ENCODE measurements around the gene ELMO2.

ELMO2 gene

DNA sequence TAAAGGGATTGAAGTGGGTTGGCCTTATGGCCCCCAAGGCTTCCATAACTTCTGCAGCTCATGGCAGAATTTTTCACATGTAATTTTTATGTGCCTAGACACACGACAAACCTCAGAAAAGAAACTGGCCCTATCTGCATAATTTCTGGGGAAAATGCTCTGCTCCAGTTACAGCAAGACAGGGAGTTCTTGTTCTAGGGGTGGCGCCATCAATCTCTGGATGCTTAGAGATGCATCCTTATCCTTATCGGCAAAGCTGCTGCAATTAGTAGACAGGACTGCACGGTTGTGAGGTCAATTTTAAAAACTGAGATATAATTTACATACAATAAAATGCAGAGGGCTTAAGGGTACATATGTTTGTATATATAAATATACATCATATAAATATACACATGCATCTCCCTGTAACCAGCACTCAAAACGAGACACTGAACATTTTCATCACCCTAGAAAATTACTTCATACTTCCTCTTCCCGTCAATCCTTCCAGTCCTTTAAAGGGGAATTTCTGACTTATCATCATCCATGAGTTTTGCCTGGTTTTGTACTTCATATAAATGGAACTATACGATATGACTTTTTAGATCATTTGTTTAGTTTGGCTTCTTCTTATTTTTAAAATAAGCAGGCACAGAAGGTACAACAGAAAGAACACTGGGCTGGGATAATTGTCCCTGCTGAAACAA, 10.2 kb downstream of the ELMO2 start:
- POLR2A ChIA-PET: no interaction called here
- H3K27ac ChIP-seq (ENCODE audit: extremely low read depth, low read depth, low read length): no peak overlapping the region
- TF ChIP-seq ZSCAN23 (tag by site-specific recombination; IDR thresholded peaks at IDR 0.05) (no peak), ZNF747 (tag by site-specific recombination; IDR thresholded peaks at IDR 0.05) (no peak), ZNF639 (tag by site-specific recombination; IDR thresholded peaks at IDR 0.05) (no peak), ZNF426 (tag by site-specific recombination; IDR thresholded peaks at IDR 0.05) (no peak), GLI2 (tag by site-specific recombination; IDR thresholded peaks at IDR 0.05; ENCODE audit: borderline replicate concordance, low read depth) (no peak), SP7 (tag by site-specific recombination; IDR thresholded peaks at IDR 0.05) (no peak), ZNF76 (tag by site-specific recombination; IDR thresholded peaks at IDR 0.05; ENCODE audit: borderline replicate concordance, low read depth) (no peak), ZNF510 (tag by site-specific recombination; IDR thresholded peaks at IDR 0.05; ENCODE audit: insufficient replicate concordance) (no peak), ZBTB1 (tag by site-specific recombination; IDR thresholded peaks at IDR 0.05) (no peak), ZNF239 (tag by site-specific recombination; IDR thresholded peaks at IDR 0.05) (no peak)
- TF ChIP-seq, protein P1, sequence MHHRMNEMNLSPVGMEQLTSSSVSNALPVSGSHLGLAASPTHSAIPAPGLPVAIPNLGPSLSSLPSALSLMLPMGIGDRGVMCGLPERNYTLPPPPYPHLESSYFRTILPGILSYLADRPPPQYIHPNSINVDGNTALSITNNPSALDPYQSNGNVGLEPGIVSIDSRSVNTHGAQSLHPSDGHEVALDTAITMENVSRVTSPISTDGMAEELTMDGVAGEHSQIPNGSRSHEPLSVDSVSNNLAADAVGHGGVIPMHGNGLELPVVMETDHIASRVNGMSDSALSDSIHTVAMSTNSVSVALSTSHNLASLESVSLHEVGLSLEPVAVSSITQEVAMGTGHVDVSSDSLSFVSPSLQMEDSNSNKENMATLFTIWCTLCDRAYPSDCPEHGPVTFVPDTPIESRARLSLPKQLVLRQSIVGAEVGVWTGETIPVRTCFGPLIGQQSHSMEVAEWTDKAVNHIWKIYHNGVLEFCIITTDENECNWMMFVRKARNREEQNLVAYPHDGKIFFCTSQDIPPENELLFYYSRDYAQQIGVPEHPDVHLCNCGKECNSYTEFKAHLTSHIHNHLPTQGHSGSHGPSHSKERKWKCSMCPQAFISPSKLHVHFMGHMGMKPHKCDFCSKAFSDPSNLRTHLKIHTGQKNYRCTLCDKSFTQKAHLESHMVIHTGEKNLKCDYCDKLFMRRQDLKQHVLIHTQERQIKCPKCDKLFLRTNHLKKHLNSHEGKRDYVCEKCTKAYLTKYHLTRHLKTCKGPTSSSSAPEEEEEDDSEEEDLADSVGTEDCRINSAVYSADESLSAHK (tag by site-specific recombination; IDR thresholded peaks at IDR 0.05): no peak
- H3K4me1 ChIP-seq (ENCODE audit: control insufficient read depth, insufficient read depth, low read length): peaks cover 6% of the 10 kb centered on the region
- no peak overlapping the region for H3K4me3 ChIP-seq (ENCODE audit: low read depth, low read length)
- CTCF ChIA-PET: no interaction called here
- H3K9me3 ChIP-seq (ENCODE audit: control insufficient read depth, insufficient read depth, low read depth, low read length): no peaks in the 10 kb centered on the region
- peaks cover 3 to 74% of the 10 kb centered on the region in 2 experiments for H3K36me3 ChIP-seq (ENCODE audit: control insufficient read depth in 2 of 2, insufficient read depth in 1 of 2, low read length in 2 of 2)

GRCh38 chr20:46394872-46395760, 11.3 kb downstream of the ELMO2 start:
- Histone ChIP-seq H3K4me1 (ENCODE audit: control insufficient read depth, insufficient read depth, low read length) (no peaks in the 10 kb centered on the region), H3K36me3 (ENCODE audit: control insufficient read depth in 2 of 2, insufficient read depth in 1 of 2, low read length in 2 of 2) (peaks cover 3 to 83% of the 10 kb centered on the region in 2 experiments), H3K27ac (ENCODE audit: extremely low read depth, low read depth, low read length) (no peak overlapping the region), H3K9me3 (ENCODE audit: control insufficient read depth, insufficient read depth, low read depth, low read length) (no peaks in the 10 kb centered on the region), H3K4me3 (ENCODE audit: low read depth, low read length) (no peak overlapping the region)
- CTCF ChIA-PET: interaction anchor here (0.6 kb wide), 1 partner anchor 587 kb away, joined by 3 read pairs; no protein-coding TSS in a partner anchor
- POLR2A ChIA-PET: no interaction called here
- TF ChIP-seq, protein P2, sequence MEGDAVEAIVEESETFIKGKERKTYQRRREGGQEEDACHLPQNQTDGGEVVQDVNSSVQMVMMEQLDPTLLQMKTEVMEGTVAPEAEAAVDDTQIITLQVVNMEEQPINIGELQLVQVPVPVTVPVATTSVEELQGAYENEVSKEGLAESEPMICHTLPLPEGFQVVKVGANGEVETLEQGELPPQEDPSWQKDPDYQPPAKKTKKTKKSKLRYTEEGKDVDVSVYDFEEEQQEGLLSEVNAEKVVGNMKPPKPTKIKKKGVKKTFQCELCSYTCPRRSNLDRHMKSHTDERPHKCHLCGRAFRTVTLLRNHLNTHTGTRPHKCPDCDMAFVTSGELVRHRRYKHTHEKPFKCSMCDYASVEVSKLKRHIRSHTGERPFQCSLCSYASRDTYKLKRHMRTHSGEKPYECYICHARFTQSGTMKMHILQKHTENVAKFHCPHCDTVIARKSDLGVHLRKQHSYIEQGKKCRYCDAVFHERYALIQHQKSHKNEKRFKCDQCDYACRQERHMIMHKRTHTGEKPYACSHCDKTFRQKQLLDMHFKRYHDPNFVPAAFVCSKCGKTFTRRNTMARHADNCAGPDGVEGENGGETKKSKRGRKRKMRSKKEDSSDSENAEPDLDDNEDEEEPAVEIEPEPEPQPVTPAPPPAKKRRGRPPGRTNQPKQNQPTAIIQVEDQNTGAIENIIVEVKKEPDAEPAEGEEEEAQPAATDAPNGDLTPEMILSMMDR (tag by site-specific recombination; IDR thresholded peaks at IDR 0.05): no peak
- TF ChIP-seq, protein P3, sequence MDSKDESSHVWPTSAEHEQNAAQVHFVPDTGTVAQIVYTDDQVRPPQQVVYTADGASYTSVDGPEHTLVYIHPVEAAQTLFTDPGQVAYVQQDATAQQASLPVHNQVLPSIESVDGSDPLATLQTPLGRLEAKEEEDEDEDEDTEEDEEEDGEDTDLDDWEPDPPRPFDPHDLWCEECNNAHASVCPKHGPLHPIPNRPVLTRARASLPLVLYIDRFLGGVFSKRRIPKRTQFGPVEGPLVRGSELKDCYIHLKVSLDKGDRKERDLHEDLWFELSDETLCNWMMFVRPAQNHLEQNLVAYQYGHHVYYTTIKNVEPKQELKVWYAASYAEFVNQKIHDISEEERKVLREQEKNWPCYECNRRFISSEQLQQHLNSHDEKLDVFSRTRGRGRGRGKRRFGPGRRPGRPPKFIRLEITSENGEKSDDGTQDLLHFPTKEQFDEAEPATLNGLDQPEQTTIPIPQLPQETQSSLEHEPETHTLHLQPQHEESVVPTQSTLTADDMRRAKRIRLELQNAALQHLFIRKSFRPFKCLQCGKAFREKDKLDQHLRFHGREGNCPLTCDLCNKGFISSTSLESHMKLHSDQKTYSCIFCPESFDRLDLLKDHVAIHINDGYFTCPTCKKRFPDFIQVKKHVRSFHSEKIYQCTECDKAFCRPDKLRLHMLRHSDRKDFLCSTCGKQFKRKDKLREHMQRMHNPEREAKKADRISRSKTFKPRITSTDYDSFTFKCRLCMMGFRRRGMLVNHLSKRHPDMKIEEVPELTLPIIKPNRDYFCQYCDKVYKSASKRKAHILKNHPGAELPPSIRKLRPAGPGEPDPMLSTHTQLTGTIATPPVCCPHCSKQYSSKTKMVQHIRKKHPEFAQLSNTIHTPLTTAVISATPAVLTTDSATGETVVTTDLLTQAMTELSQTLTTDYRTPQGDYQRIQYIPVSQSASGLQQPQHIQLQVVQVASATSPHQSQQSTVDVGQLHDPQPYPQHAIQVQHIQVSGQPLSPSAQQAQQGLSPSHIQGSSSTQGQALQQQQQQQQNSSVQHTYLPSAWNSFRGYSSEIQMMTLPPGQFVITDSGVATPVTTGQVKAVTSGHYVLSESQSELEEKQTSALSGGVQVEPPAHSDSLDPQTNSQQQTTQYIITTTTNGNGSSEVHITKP (tag by site-specific recombination; IDR thresholded peaks at IDR 0.05): no peak
- TF ChIP-seq ZNF23 (tag by site-specific recombination; IDR thresholded peaks at IDR 0.05; ENCODE audit: borderline replicate concordance) (no peak), INSM2 (tag by site-specific recombination; IDR thresholded peaks at IDR 0.05) (no peak), ZNF777 (tag by site-specific recombination; IDR thresholded peaks at IDR 0.05; ENCODE audit: borderline replicate concordance) (no peak), ZNF792 (tag by site-specific recombination; IDR thresholded peaks at IDR 0.05) (no peak), ZNF433 (tag by site-specific recombination; IDR thresholded peaks at IDR 0.05; ENCODE audit: low read depth) (no peak)
- TF ChIP-seq, protein P4, sequence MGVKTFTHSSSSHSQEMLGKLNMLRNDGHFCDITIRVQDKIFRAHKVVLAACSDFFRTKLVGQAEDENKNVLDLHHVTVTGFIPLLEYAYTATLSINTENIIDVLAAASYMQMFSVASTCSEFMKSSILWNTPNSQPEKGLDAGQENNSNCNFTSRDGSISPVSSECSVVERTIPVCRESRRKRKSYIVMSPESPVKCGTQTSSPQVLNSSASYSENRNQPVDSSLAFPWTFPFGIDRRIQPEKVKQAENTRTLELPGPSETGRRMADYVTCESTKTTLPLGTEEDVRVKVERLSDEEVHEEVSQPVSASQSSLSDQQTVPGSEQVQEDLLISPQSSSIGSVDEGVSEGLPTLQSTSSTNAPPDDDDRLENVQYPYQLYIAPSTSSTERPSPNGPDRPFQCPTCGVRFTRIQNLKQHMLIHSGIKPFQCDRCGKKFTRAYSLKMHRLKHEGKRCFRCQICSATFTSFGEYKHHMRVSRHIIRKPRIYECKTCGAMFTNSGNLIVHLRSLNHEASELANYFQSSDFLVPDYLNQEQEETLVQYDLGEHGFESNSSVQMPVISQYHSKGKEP (tag by site-specific recombination; IDR thresholded peaks at IDR 0.05): no peak

Data from HEK293 (cell line).